NB4 (cell line): ENCODE measurements around the gene OCSTAMP.

Experiments used
- CTCF ChIP-seq: IDR thresholded peaks from one replicate; pipeline ENCODE4 v1.5.1; 2012; ENCODE audit warnings: low read depth, low read length
- POLR2A ChIP-seq: IDR thresholded peaks from 2 replicates; pipeline ENCODE4 v1.6.1; 2011; ENCODE audit warnings: mild to moderate bottlenecking; ENCODE audit not compliant: insufficient read length; ENCODE audit errors: extremely low read depth

- TF ChIP-seq CTCF (no peak), POLR2A (no peak)
Measured at GRCh38 chr20:46573788-46574584, 23.5 kb upstream of the OCSTAMP start.
